ENCODE results near the gene SH3PXD2B. TPM values are rescaled to one million over a fixed set of nuclear protein-coding genes. Genes with fewer than 3 reads are reported as not detected.

Gene SH3PXD2B
- total and polyA plus RNA-seq, 10 of the 15 experiments (the other 5 are each of a cell fraction or from before 2014, with no cell fraction given) = 0.05 to 1.6 (median 0.57) TPM

- FAIRE-seq = no peak
- Histone ChIP-seq H3K9me3 (replicated peaks; ENCODE audit: control insufficient read depth, insufficient read depth, low read length) (no peaks in the 10 kb centered on the region; the same call in 2 of the 3 replicates), H3K27me3 (replicated peaks in 1 of 2; ENCODE audit: control insufficient read depth in 2 of 2, insufficient read depth in 2 of 2, low read length in 1 of 2) (no peaks in the 10 kb centered on the region), H2AFZ (ENCODE audit: control insufficient read depth, low read depth, low read length) (no peak overlapping the region), H3K9ac (ENCODE audit: control insufficient read depth, insufficient read depth, low read length) (no peak overlapping the region), H3K27ac (ENCODE audit: control insufficient read depth, insufficient read depth) (no peak overlapping the region), H4K20me1 (ENCODE audit: control insufficient read depth, insufficient read depth) (no peaks in the 10 kb centered on the region), H3K4me2 (ENCODE audit: control insufficient read depth, insufficient read depth) (no peak overlapping the region), H3K79me2 (ENCODE audit: control insufficient read depth, insufficient read depth, low read length) (no peaks in the 10 kb centered on the region), H3K4me1 (ENCODE audit: control insufficient read depth, insufficient read depth, low read length) (peaks cover 27% of the 10 kb centered on the region), H3K4me3 (no peak overlapping the region), H3K36me3 (ENCODE audit: control insufficient read depth in 2 of 2, insufficient read depth in 2 of 2, low read length in 1 of 2) (no peaks in the 10 kb centered on the region)
- SMC1A ChIA-PET (ENCODE audit: uncharacterized antibody, unreplicated experiment) = no interaction called here
- no TSS peak for BruUV-seq (replicated peaks)
- CTCF ChIA-PET = no interaction called here
- in situ Hi-C loops (cut with MboI) (no loop called here), intact Hi-C loops (cut with micrococcal nuclease; ENCODE audit: unreplicated experiment) (no loop called here)
- ATAC-seq = no peak
- no peak for TF ChIP-seq FOXM1 (IDR thresholded peaks at IDR 0.05; ENCODE audit: low read depth, low read length)
- TF ChIP-seq LARP7 (IDR thresholded peaks at IDR 0.05) = no peak
- TF ChIP-seq EZH2 (IDR thresholded peaks at IDR 0.05; ENCODE audit: borderline replicate concordance, control insufficient read depth, low read depth, low read length) = no peak
- no peak for TF ChIP-seq CEBPB (IDR thresholded peaks at IDR 0.05; ENCODE audit: borderline replicate concordance in 1 of 2, low read depth in 2 of 2, low read length in 2 of 2)
- TF ChIP-seq NFYB (IDR thresholded peaks at IDR 0.05; ENCODE audit: insufficient read depth, low read depth, low read length) = no peak
- no peak for TF ChIP-seq POLR2AphosphoS2 (IDR thresholded peaks at IDR 0.05; ENCODE audit: low read depth, low read length)
- TF ChIP-seq CREM (IDR thresholded peaks at IDR 0.05; ENCODE audit: low read depth) = no peak
- TF ChIP-seq CBX3 (IDR thresholded peaks at IDR 0.05; ENCODE audit: borderline replicate concordance, low read depth) = no peak
- no peak for TF ChIP-seq CHD4 (IDR thresholded peaks at IDR 0.05)
- TF ChIP-seq YBX1 (IDR thresholded peaks at IDR 0.05) = no peak
- TF ChIP-seq, protein P1, sequence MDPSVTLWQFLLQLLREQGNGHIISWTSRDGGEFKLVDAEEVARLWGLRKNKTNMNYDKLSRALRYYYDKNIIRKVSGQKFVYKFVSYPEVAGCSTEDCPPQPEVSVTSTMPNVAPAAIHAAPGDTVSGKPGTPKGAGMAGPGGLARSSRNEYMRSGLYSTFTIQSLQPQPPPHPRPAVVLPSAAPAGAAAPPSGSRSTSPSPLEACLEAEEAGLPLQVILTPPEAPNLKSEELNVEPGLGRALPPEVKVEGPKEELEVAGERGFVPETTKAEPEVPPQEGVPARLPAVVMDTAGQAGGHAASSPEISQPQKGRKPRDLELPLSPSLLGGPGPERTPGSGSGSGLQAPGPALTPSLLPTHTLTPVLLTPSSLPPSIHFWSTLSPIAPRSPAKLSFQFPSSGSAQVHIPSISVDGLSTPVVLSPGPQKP (IDR thresholded peaks at IDR 0.05; ENCODE audit: low read depth, low read length) = no peak
- TF ChIP-seq, protein P2, sequence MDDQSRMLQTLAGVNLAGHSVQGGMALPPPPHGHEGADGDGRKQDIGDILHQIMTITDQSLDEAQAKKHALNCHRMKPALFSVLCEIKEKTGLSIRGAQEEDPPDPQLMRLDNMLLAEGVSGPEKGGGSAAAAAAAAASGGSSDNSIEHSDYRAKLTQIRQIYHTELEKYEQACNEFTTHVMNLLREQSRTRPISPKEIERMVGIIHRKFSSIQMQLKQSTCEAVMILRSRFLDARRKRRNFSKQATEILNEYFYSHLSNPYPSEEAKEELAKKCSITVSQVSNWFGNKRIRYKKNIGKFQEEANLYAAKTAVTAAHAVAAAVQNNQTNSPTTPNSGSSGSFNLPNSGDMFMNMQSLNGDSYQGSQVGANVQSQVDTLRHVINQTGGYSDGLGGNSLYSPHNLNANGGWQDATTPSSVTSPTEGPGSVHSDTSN (IDR thresholded peaks at IDR 0.05; ENCODE audit: insufficient replicate concordance, low read depth, low read length) = no peak
- no peak for DNase-seq (ENCODE audit: low read depth, low spot score)
- RAD21 ChIA-PET (ENCODE audit: unreplicated experiment) = no interaction called here
- POLR2A ChIA-PET = no interaction called here
- 91% methylated on average over 1 of the region's 1 CpG for WGBS (ENCODE audit: insufficient coverage, insufficient replicate concordance, low lambda C conversion rate, missing lambda C conversion rate)
Measured at GRCh38 chr5:172312286-172312685, 142.0 kb downstream of the SH3PXD2B start.

Measured in GM12878 (cell line).